ENCODE data around the gene TMEM132C. TPM values are rescaled to one million over a fixed set of nuclear protein-coding genes. Genes with fewer than 3 reads are reported as not detected.

Gene TMEM132C
- total and polyA plus RNA-seq, 2 of the 4 experiments (the other 2 are of a cell fraction) = not detected

- CTCF ChIA-PET = no interaction called here
- H2BK120ac ChIP-seq (ENCODE audit: low read depth, low read length) = no peak overlapping the region
- no peak overlapping the region for H3K4me2 ChIP-seq (ENCODE audit: low read depth, low read length)
- H2AFZ ChIP-seq (replicated peaks; ENCODE audit: low read length, poor library complexity) = no peak overlapping the region
- no peak overlapping the region for H3K14ac ChIP-seq (replicated peaks; ENCODE audit: low read depth, low read length)
- no peaks in the 10 kb centered on the region for H3K4me1 ChIP-seq (ENCODE audit: control insufficient read depth, insufficient read depth, low read length)
- no peak overlapping the region for H3K18ac ChIP-seq (ENCODE audit: low read depth, low read length)
- no peak overlapping the region for H3K4ac ChIP-seq (ENCODE audit: low read depth, low read length)
- POLR2A ChIA-PET (ENCODE audit: unreplicated experiment) = no interaction called here
- no peaks in the 10 kb centered on the region for H3K79me1 ChIP-seq (ENCODE audit: low read depth in 1 of 2, low read length in 2 of 2)
- TF ChIP-seq NFE2L2 (IDR thresholded peaks at IDR 0.05; ENCODE audit: low read depth, low read length) (no peak), RCOR1 (IDR thresholded peaks at IDR 0.05; ENCODE audit: insufficient replicate concordance, low read length) (no peak), MAFK (IDR thresholded peaks at IDR 0.05; ENCODE audit: low read depth, low read length) (no peak), MXI1 (IDR thresholded peaks at IDR 0.05; ENCODE audit: borderline replicate concordance, low read depth, low read length) (no peak), SMC3 (IDR thresholded peaks at IDR 0.05; ENCODE audit: low read depth, low read length) (no peak), CHD1 (IDR thresholded peaks at IDR 0.05; ENCODE audit: low read depth, low read length) (no peak), FOS (IDR thresholded peaks at IDR 0.05; ENCODE audit: low read depth, low read length) (no peak), MAZ (IDR thresholded peaks at IDR 0.05; ENCODE audit: borderline replicate concordance, low read depth, low read length) (no peak), POLR2A (IDR thresholded peaks at IDR 0.05; ENCODE audit: low read depth, low read length) (no peak), CTCF (conservative IDR thresholded peaks at IDR 0.05; ENCODE audit: low read depth, low read length) (no peak), RAD21 (IDR thresholded peaks at IDR 0.05; ENCODE audit: low read length) (no peak), CEBPB (IDR thresholded peaks at IDR 0.05; ENCODE audit: low read depth, low read length) (no peak), ELK1 (IDR thresholded peaks at IDR 0.05; ENCODE audit: borderline replicate concordance, low read depth, low read length) (no peak), USF2 (IDR thresholded peaks at IDR 0.05; ENCODE audit: low read depth, low read length) (no peak), BHLHE40 (IDR thresholded peaks at IDR 0.05; ENCODE audit: low read depth, low read length) (no peak), RFX5 (IDR thresholded peaks at IDR 0.05; ENCODE audit: low read depth, low read length) (no peak)
- no peaks in the 10 kb centered on the region for H3K36me3 ChIP-seq (ENCODE audit: control insufficient read depth, insufficient read depth, low read length)
- H4K91ac ChIP-seq (ENCODE audit: insufficient read depth, low read depth, low read length) = no peak overlapping the region
- H2BK15ac ChIP-seq (ENCODE audit: low read depth, low read length) = no peak overlapping the region
- H3K56ac ChIP-seq (ENCODE audit: extremely low read depth, insufficient read depth, low read length) = no peak overlapping the region
- WGBS, 2 experiments (ENCODE audit: extremely low coverage in 2 of 2, insufficient read length in 1 of 2) = 0% methylated on average over 1 of the region's 5 CpGs; no CpG with 5 or more reads in 1 of the 2 experiments
- peaks cover 36% of the 10 kb centered on the region for H3K9me3 ChIP-seq (ENCODE audit: control insufficient read depth, insufficient read depth, low read length)
- H3K23ac ChIP-seq (ENCODE audit: low read depth, low read length) = no peak overlapping the region
- dilution Hi-C loops (cut with HindIII; ENCODE audit: low sequenced_read_pairs, unreplicated experiment) (no loop called here), in situ Hi-C loops (cut with MboI; ENCODE audit: low sequenced_read_pairs) (no loop called here), intact Hi-C loops (cut with micrococcal nuclease) (no loop called here)
- no peak overlapping the region for H4K8ac ChIP-seq (ENCODE audit: low read depth in 2 of 2, low read length in 2 of 2)
- no peak overlapping the region for H4K5ac ChIP-seq (ENCODE audit: low read depth, low read length)
- no peaks in the 10 kb centered on the region for H3K27me3 ChIP-seq (ENCODE audit: control insufficient read depth, insufficient read depth, low read length)
- H3K9me1 ChIP-seq (ENCODE audit: insufficient read depth, low read length) = no peaks in the 10 kb centered on the region
- no peak overlapping the region for H2BK5ac ChIP-seq (ENCODE audit: low read depth, low read length, poor library complexity, severe bottlenecking)
- no peak overlapping the region for H3K9ac ChIP-seq (ENCODE audit: low read depth, low read length)
- BruUV-seq (replicated peaks) = no TSS peak
- no peak overlapping the region for H3K4me3 ChIP-seq (ENCODE audit: insufficient read depth, low read depth, low read length)
- H2AK9ac ChIP-seq (replicated peaks; ENCODE audit: low read depth, low read length, poor library complexity) = no peak overlapping the region
- H3K27ac ChIP-seq (ENCODE audit: insufficient read depth, low read length) = no peak overlapping the region
- no peak for ATAC-seq (ENCODE audit: low read depth)
- no peak for DNase-seq
- H2BK20ac ChIP-seq (ENCODE audit: low read depth, low read length) = no peak overlapping the region
- no peaks in the 10 kb centered on the region for H4K20me1 ChIP-seq (ENCODE audit: insufficient read depth, low read length)
- no peak overlapping the region for H2AK5ac ChIP-seq (ENCODE audit: low read depth, low read length)
Measured at GRCh38 chr12:128455851-128456250, 188.9 kb downstream of the TMEM132C start.

All from IMR-90 (cell line).